ENCODE data around the gene CES2. TPM values are rescaled to one million over a fixed set of nuclear protein-coding genes. Genes with fewer than 3 reads are reported as not detected.
A peak's percentile ranks its signal among the peaks of the same experiment; 100 is the strongest.
"Not testable (repeated sequence)": the region's sequence is repeated elsewhere in the genome, so short reads cannot be mapped to it uniquely, and the experiment has no call there.

The CES2 gene
- total RNA-seq, 3 donors from 2014 or later: 25.9 to 33.1 (median 31.9) TPM

GRCh38 chr16:66950437-66950836 is 15.1 kb downstream of the CES2 start:
- H3K27me3 ChIP-seq: peaks cover 0 to 8% of the 10 kb centered on the region in 2 donors
- no peak for DNase-seq (ENCODE audit: low spot score in 2 of 2)
- no peaks in the 10 kb centered on the region for H3K4me1 ChIP-seq
- H3K36me3 ChIP-seq: no peaks in the 10 kb centered on the region
- H3K4me3 ChIP-seq: no peak overlapping the region
- intact Hi-C loops (cut with DNase I; ENCODE audit: low total_unique reads): no loop called here
- no peak for TF ChIP-seq POLR2AphosphoS5 (IDR thresholded peaks at IDR 0.05)
- TF ChIP-seq CTCF (IDR thresholded peaks at IDR 0.05): no peak
- no peak for TF ChIP-seq POLR2A (IDR thresholded peaks at IDR 0.05)
- no peak overlapping the region for H3K27ac ChIP-seq
- no peaks in the 10 kb centered on the region for H3K9me3 ChIP-seq

- H3K27me3 ChIP-seq: peaks cover 0 to 8% of the 10 kb centered on the region in 2 donors
- intact Hi-C loops (cut with DNase I; ENCODE audit: low total_unique reads): no loop called here
- TF ChIP-seq CTCF (IDR thresholded peaks at IDR 0.05): no peak
- no peak for TF ChIP-seq POLR2A (IDR thresholded peaks at IDR 0.05)
- TF ChIP-seq POLR2AphosphoS5 (IDR thresholded peaks at IDR 0.05): no peak
- no peaks in the 10 kb centered on the region for H3K36me3 ChIP-seq
- DNase-seq (ENCODE audit: low spot score in 2 of 2): no peak
- H3K4me1 ChIP-seq: no peaks in the 10 kb centered on the region
- no peak overlapping the region for H3K4me3 ChIP-seq
- no peaks in the 10 kb centered on the region for H3K9me3 ChIP-seq
- no peak overlapping the region for H3K27ac ChIP-seq
Observed at GRCh38 chr16:66950971-66951790, 15.9 kb downstream of the CES2 start.

- intact Hi-C loops (cut with DNase I; ENCODE audit: low total_unique reads): no loop called here
- H3K9me3 ChIP-seq: no peaks in the 10 kb centered on the region
- no peaks in the 10 kb centered on the region for H3K4me1 ChIP-seq
- TF ChIP-seq POLR2AphosphoS5 (IDR thresholded peaks at IDR 0.05): no peak
- H3K4me3 ChIP-seq: no peak overlapping the region
- H3K36me3 ChIP-seq: no peaks in the 10 kb centered on the region
- peaks cover 0 to 8% of the 10 kb centered on the region in 2 donors for H3K27me3 ChIP-seq
- DNase-seq (ENCODE audit: low spot score in 2 of 2): no peak
- H3K27ac ChIP-seq: no peak overlapping the region
Observed at GRCh38 chr16:66952430-66953110, 17.3 kb downstream of the CES2 start.

- H3K27me3 ChIP-seq: peaks cover 0 to 8% of the 10 kb centered on the region in 2 donors
- no peak overlapping the region for H3K4me3 ChIP-seq
- H3K27ac ChIP-seq: no peak overlapping the region
- no peaks in the 10 kb centered on the region for H3K9me3 ChIP-seq
- intact Hi-C loops (cut with DNase I; ENCODE audit: low total_unique reads): no loop called here
- no peak for DNase-seq (ENCODE audit: low spot score in 2 of 2)
- no peaks in the 10 kb centered on the region for H3K36me3 ChIP-seq
- TF ChIP-seq CTCF (IDR thresholded peaks at IDR 0.05) (no peak), POLR2A (IDR thresholded peaks at IDR 0.05) (no peak), POLR2AphosphoS5 (IDR thresholded peaks at IDR 0.05) (no peak)
- H3K4me1 ChIP-seq: no peaks in the 10 kb centered on the region
Observed at GRCh38 chr16:66953462-66954096, 18.3 kb downstream of the CES2 start.

GRCh38 chr16:66954097-66954659 is 18.9 kb downstream of the CES2 start:
- intact Hi-C loops (cut with DNase I; ENCODE audit: low total_unique reads): no loop called here
- H3K36me3 ChIP-seq: no peaks in the 10 kb centered on the region
- H3K9me3 ChIP-seq: no peaks in the 10 kb centered on the region
- peaks cover 0 to 6% of the 10 kb centered on the region in 2 donors for H3K27me3 ChIP-seq
- DNase-seq (ENCODE audit: low spot score in 2 of 2): peak; percentile 58 to 68
- no peak overlapping the region for H3K4me3 ChIP-seq
- H3K27ac ChIP-seq: no peak overlapping the region
- TF ChIP-seq POLR2AphosphoS5 (IDR thresholded peaks at IDR 0.05) (no peak), CTCF (IDR thresholded peaks at IDR 0.05) (peak; percentile 59 to 81 (median 78))
- H3K4me1 ChIP-seq: no peaks in the 10 kb centered on the region

- H3K27me3 ChIP-seq; intact Hi-C loops (cut with DNase I; ENCODE audit: low total_unique reads); H3K4me3 ChIP-seq; H3K4me1 ChIP-seq; H3K36me3 ChIP-seq; H3K9me3 ChIP-seq; DNase-seq (ENCODE audit: low spot score in 2 of 2); H3K27ac ChIP-seq: not testable (repeated sequence)
Observed at GRCh38 chr16:66955363-66956153, 20.2 kb downstream of the CES2 start.

- H3K27me3 ChIP-seq; H3K9me3 ChIP-seq; H3K27ac ChIP-seq; H3K4me3 ChIP-seq; DNase-seq (ENCODE audit: low spot score in 2 of 2); H3K36me3 ChIP-seq; H3K4me1 ChIP-seq; intact Hi-C loops (cut with DNase I; ENCODE audit: low total_unique reads): not testable (repeated sequence)
Observed at GRCh38 chr16:66956154-66956457, 20.8 kb downstream of the CES2 start.
